Natural killer cell (primary cell): ENCODE measurements around the gene CDK14. TPM values are rescaled to one million over a fixed set of nuclear protein-coding genes. Genes with fewer than 3 reads are reported as not detected.

Experiments
- ATAC-seq, 3 donors: fragments of 150-1000 bp in 2 of 3; fragments of 200-7000 bp in 1 of 3; cut with Tn5 transposase; 1 replicate in 1 of 3; 2 replicates in 2 of 3; pipeline ENCODE4 v1.10.0; 2021; ENCODE audit warnings: mild to moderate bottlenecking in 2 of 3, moderate library complexity in 2 of 3
- DNase-seq, 2 donors: peaks; one replicate each; pipeline versions ENCODE4 v3.0.0 to v3.0.0-alpha.2; 2013 to 2021; ENCODE audit warnings: mixed read lengths in 1 of 2
- H3K27ac ChIP-seq: one replicate; pipeline ENCODE4 v1.5.1; 2013; ENCODE audit warnings: mild to moderate bottlenecking, low read length
- H3K27me3 ChIP-seq: one replicate; pipeline ENCODE4 v1.6.1; 2013; ENCODE audit warnings: low read length; ENCODE audit not compliant: control insufficient read depth, insufficient read depth
- H3K36me3 ChIP-seq: one replicate; pipeline ENCODE4 v1.6.1; 2013; ENCODE audit warnings: low read length; ENCODE audit not compliant: control insufficient read depth, insufficient read depth
- H3K4me1 ChIP-seq: one replicate; pipeline ENCODE4 v1.6.1; 2013; ENCODE audit warnings: low read length; ENCODE audit not compliant: control insufficient read depth, insufficient read depth
- H3K4me3 ChIP-seq: one replicate; pipeline ENCODE4 v1.5.1; 2013; ENCODE audit warnings: low read length
- H3K9me3 ChIP-seq: one replicate; pipeline ENCODE4 v1.6.1; 2013; ENCODE audit warnings: low read length; ENCODE audit not compliant: control insufficient read depth, insufficient read depth
- H3K27ac Mint-ChIP-seq, 2 donors: one replicate each; pipeline ENCODE4 v1.8.0; 2022; ENCODE audit warnings: mild to moderate bottlenecking in 2 of 2, mixed read lengths in 2 of 2, moderate library complexity in 1 of 2
- H3K27me3 Mint-ChIP-seq, 2 donors: one replicate each; pipeline ENCODE4 v1.8.0; 2022; ENCODE audit warnings: low read depth in 2 of 2, mixed read lengths in 2 of 2
- H3K36me3 Mint-ChIP-seq: one replicate; pipeline ENCODE4 v1.8.0; 2022; ENCODE audit warnings: mixed read lengths
- H3K4me1 Mint-ChIP-seq, 2 donors: one replicate each; pipeline ENCODE4 v1.8.0; 2022; ENCODE audit warnings: mixed read lengths in 2 of 2
- H3K4me3 Mint-ChIP-seq: one replicate; pipeline ENCODE4 v1.8.0; 2022; ENCODE audit warnings: mild to moderate bottlenecking, moderate library complexity, mixed read lengths
- H3K9me3 Mint-ChIP-seq, 2 donors: one replicate each; pipeline ENCODE4 v1.8.0; 2022; ENCODE audit warnings: mixed read lengths in 2 of 2
- WGBS: methylation state at CpG from one replicate; pipeline ENCODE4 v1.1.7; 2013; ENCODE audit warnings: missing lambda C conversion rate; ENCODE audit not compliant: insufficient coverage; 5-methylcytosine and 5-hydroxymethylcytosine counted together
- intact Hi-C: fragments of 100-400 bp; cut with micrococcal nuclease; formaldehyde crosslinking; loops from one replicate; pipeline ENCODE4 v1.14.2; 2022
- total RNA-seq, 4 donors: library from RNA; stranded (reverse); fragments of 120-200 nt in 1 of 4; gene quantifications; one replicate each; pipeline versions ENCODE4 v1.2.3 to v1.2.4, GENCODE V29; 2013 to 2022
- TF ChIP-seq, protein P1 (sequence below): fragments of 200-600 bp; IDR thresholded peaks from one replicate; pipeline ENCODE4 v1.8.0; 2022; ENCODE audit warnings: antibody characterized with exemption

Gene CDK14
- total RNA-seq, 3 donors from 2014 or later (not counting 1 experiment from before 2014, with no cell fraction given): 1.2 to 12.5 (median 1.9) TPM

DNA sequence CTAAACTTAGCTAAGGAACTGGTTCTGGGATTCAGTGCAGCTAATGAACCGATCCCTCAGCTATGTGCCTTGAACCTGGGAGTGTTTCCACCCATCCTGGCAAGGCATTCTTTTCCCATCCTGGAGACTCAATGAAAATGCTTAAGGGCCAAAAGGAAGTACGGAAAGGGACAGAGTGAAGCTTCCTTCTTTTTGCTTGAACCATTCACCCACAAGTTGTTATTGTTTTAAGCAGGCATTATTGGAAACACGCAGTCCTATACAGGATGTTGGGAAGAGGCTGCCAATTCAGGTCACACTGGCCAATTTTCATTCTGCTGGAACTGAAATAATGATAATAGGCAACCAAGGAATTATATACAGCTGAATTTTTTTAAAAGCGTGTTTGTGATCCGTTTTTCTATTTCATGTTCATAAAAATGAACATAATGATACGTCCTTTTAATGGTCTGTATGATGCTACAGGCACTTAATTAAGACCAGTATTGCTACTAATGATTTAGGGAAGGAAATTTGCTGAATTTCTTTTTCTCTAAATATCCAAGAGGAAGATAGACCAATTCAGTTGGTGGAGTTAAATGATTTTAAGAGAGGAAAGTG lies 610.3 kb downstream of the CDK14 start:
- TF ChIP-seq, protein P1, sequence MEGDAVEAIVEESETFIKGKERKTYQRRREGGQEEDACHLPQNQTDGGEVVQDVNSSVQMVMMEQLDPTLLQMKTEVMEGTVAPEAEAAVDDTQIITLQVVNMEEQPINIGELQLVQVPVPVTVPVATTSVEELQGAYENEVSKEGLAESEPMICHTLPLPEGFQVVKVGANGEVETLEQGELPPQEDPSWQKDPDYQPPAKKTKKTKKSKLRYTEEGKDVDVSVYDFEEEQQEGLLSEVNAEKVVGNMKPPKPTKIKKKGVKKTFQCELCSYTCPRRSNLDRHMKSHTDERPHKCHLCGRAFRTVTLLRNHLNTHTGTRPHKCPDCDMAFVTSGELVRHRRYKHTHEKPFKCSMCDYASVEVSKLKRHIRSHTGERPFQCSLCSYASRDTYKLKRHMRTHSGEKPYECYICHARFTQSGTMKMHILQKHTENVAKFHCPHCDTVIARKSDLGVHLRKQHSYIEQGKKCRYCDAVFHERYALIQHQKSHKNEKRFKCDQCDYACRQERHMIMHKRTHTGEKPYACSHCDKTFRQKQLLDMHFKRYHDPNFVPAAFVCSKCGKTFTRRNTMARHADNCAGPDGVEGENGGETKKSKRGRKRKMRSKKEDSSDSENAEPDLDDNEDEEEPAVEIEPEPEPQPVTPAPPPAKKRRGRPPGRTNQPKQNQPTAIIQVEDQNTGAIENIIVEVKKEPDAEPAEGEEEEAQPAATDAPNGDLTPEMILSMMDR: no peak
- Mint-ChIP-seq H3K4me3 (no peak overlapping the region), H3K4me1 (no peaks in the 10 kb centered on the region), H3K27me3 (no peaks in the 10 kb centered on the region), H3K36me3 (no peaks in the 10 kb centered on the region), H3K27ac (no peak overlapping the region), H3K9me3 (peaks cover 2 to 5% of the 10 kb centered on the region in 2 donors)
- no peak overlapping the region for H3K4me3 ChIP-seq
- ATAC-seq (no peak), DNase-seq (no peak)
- no peaks in the 10 kb centered on the region for H3K27me3 ChIP-seq
- intact Hi-C loops: no loop called here
- 92% methylated on average over 6 of the region's 6 CpGs for WGBS
- no peaks in the 10 kb centered on the region for H3K36me3 ChIP-seq
- H3K4me1 ChIP-seq: no peaks in the 10 kb centered on the region
- no peaks in the 10 kb centered on the region for H3K9me3 ChIP-seq
- H3K27ac ChIP-seq: no peak overlapping the region

DNA sequence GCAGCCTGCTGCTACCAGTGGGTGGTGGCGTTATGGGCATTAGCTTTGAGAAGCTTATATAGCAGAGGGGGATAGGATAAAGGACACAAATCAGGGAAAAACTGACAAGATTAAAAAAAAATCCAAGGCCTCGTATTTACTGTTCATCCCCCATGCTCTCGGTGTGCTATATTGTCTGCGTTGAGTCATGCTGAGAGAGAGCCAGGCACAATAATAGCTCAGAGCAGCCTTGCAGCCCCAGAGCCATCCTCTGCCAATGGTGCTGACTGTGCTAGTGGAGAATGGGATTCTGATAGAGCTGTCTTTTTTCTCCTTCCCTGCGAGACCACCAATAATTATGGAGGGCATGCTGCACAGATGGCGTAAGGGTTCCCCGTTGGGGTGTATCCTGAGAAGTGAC lies 616.5 kb downstream of the CDK14 start:
- Histone ChIP-seq H3K27me3 (no peaks in the 10 kb centered on the region), H3K9me3 (no peaks in the 10 kb centered on the region), H3K27ac (no peak overlapping the region), H3K4me1 (no peaks in the 10 kb centered on the region), H3K4me3 (no peak overlapping the region), H3K36me3 (no peaks in the 10 kb centered on the region)
- no peaks in the 10 kb centered on the region for H3K27me3 Mint-ChIP-seq
- H3K4me1 Mint-ChIP-seq: no peaks in the 10 kb centered on the region
- H3K36me3 Mint-ChIP-seq: no peaks in the 10 kb centered on the region
- 96% methylated on average over 7 of the region's 7 CpGs for WGBS
- no peak overlapping the region for H3K27ac Mint-ChIP-seq
- TF ChIP-seq, protein P1: no peak
- peaks cover 0 to 4% of the 10 kb centered on the region in 2 donors for H3K9me3 Mint-ChIP-seq
- H3K4me3 Mint-ChIP-seq: no peak overlapping the region
- ATAC-seq: no peak
- DNase-seq: no peak
- intact Hi-C loops: no loop called here

DNA sequence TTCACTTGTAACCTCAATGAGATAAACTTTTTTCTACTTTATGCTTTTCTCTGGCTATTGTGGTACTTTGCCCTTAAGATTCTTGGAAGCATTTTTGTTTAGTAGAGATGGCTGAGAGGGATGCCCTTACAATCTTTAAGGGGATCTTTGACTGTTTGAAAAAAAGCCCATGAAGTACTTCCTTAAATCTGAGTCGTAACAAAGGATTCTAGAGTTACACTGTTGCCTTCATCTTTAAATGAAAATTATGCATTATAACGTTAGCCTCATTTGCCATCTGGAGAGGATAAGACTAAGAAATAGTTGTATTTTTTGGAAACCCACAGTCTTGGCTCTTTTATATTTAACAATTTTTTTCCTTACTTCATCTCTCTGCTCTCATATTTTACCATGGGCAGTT lies 630.3 kb downstream of the CDK14 start:
- no peak overlapping the region for H3K27ac ChIP-seq
- WGBS: 74% methylated on average over 2 of the region's 2 CpGs
- no peaks in the 10 kb centered on the region for H3K27me3 ChIP-seq
- H3K9me3 ChIP-seq: no peaks in the 10 kb centered on the region
- no peaks in the 10 kb centered on the region for H3K4me1 Mint-ChIP-seq
- TF ChIP-seq, protein P1: no peak
- no peak overlapping the region for H3K27ac Mint-ChIP-seq
- intact Hi-C loops: no loop called here
- H3K27me3 Mint-ChIP-seq: no peaks in the 10 kb centered on the region
- peaks cover 0 to under 1% of the 10 kb centered on the region in 2 donors for H3K9me3 Mint-ChIP-seq
- H3K4me1 ChIP-seq: no peaks in the 10 kb centered on the region
- no peak for DNase-seq
- H3K4me3 ChIP-seq: no peak overlapping the region
- H3K4me3 Mint-ChIP-seq: no peak overlapping the region
- H3K36me3 ChIP-seq: no peaks in the 10 kb centered on the region
- ATAC-seq: no peak
- no peaks in the 10 kb centered on the region for H3K36me3 Mint-ChIP-seq

DNA sequence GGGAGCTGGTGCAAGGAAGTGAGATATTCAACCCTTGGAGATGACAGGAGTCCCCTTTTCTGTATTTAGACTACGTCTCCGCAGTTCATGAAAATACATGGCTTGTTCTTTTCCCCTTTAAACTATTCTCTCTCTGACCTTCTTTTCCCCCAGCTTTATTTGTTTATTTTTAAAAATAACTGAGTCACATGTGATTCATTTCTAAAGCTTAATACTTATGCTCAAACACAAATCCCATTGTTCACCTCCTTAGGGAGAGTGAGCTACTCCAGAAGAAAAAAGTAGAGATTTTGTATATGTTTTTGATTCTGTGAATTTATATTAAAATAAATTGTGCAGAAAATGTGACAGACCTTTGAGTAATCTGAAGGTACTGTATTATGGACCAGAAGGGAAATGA lies 632.2 kb downstream of the CDK14 start:
- DNase-seq (no peak), ATAC-seq (no peak)
- TF ChIP-seq, protein P1: no peak
- H3K9me3 ChIP-seq: no peaks in the 10 kb centered on the region
- H3K4me3 ChIP-seq: no peak overlapping the region
- H3K36me3 ChIP-seq: no peaks in the 10 kb centered on the region
- H3K36me3 Mint-ChIP-seq: no peaks in the 10 kb centered on the region
- H3K27ac ChIP-seq: no peak overlapping the region
- H3K9me3 Mint-ChIP-seq: peaks cover 0 to 2% of the 10 kb centered on the region in 2 donors
- H3K27me3 Mint-ChIP-seq: no peaks in the 10 kb centered on the region
- intact Hi-C loops: no loop called here
- no peaks in the 10 kb centered on the region for H3K27me3 ChIP-seq
- no peaks in the 10 kb centered on the region for H3K4me1 Mint-ChIP-seq
- no CpG with 5 or more reads among the region's 2 CpGs for WGBS
- no peaks in the 10 kb centered on the region for H3K4me1 ChIP-seq
- H3K4me3 Mint-ChIP-seq: no peak overlapping the region
- no peak overlapping the region for H3K27ac Mint-ChIP-seq
